ENCODE measurements around the gene INSM2. TPM values are rescaled to one million over a fixed set of nuclear protein-coding genes. Genes with fewer than 3 reads are reported as not detected.

The INSM2 gene
- total and polyA plus RNA-seq, 2 donors (not counting 1 experiment from before 2014, with no cell fraction given) = not detected

GRCh38 chr14:35578639-35579038 lies 44.7 kb downstream of the INSM2 start:
- H3K36me3 ChIP-seq (replicated peaks in 1 of 2; ENCODE audit: control extremely low read depth in 1 of 2, control insufficient read depth in 1 of 2, extremely low read depth in 1 of 2, insufficient read depth in 2 of 2, low read length in 1 of 2) = peaks cover 3 to 8% of the 10 kb centered on the region in 2 experiments
- no peaks in the 10 kb centered on the region for H3K79me2 ChIP-seq (ENCODE audit: control insufficient read depth, insufficient read depth, low read length)
- ChIA-PET POLR2A (no interaction called here), CTCF (no interaction called here)
- H3K4me2 ChIP-seq (replicated peaks; ENCODE audit: low read depth, low read length, poor library complexity, severe bottlenecking) = no peak overlapping the region
- no peak overlapping the region for H3K27ac ChIP-seq (ENCODE audit: low read length in 2 of 2)
- TF ChIP-seq CTCF (IDR thresholded peaks at IDR 0.05) = no peak
- H3K27me3 ChIP-seq (replicated peaks in 1 of 4; ENCODE audit: control extremely low read depth in 1 of 4, control insufficient read depth in 3 of 4, insufficient read depth in 4 of 4, low read length in 3 of 4) = no peaks in the 10 kb centered on the region
- no peak for ATAC-seq (ENCODE audit: low read depth)
- no peak overlapping the region for H2AFZ ChIP-seq (ENCODE audit: insufficient read depth, low read depth, low read length, poor library complexity, severe bottlenecking)
- no peaks in the 10 kb centered on the region for H3K4me1 ChIP-seq (ENCODE audit: control insufficient read depth in 2 of 2, insufficient read depth in 2 of 2, low read length in 2 of 2)
- H3K9me3 ChIP-seq (ENCODE audit: control extremely low read depth in 1 of 3, control insufficient read depth in 2 of 3, insufficient read depth in 1 of 3, low read length in 2 of 3) = no peaks in the 10 kb centered on the region
- Mint-ChIP-seq H3K9me3 (ENCODE audit: insufficient read depth) (peaks cover 4% of the 10 kb centered on the region), H3K4me1 (no peaks in the 10 kb centered on the region), H3K4me3 (no peak overlapping the region), H3K27me3 (no peaks in the 10 kb centered on the region), H3K27ac (no peak overlapping the region)
- intact Hi-C loops (cut with micrococcal nuclease) = no loop called here
- DNase-seq = no peak
- H4K20me1 ChIP-seq (ENCODE audit: control insufficient read depth, insufficient read depth, low read length, poor library complexity, severe bottlenecking) = no peaks in the 10 kb centered on the region
- no peak overlapping the region for H3K4me3 ChIP-seq (ENCODE audit: control extremely low read depth in 1 of 5, extremely low read depth in 1 of 5, insufficient read depth in 1 of 5, low read depth in 2 of 5, low read length in 4 of 5)
- H3K9ac ChIP-seq (ENCODE audit: low read length) = no peak overlapping the region

Other genes with a start within 250 kb of the INSM2 start
- gene PSMA6, start 241.8 kb upstream of the INSM2 start, total RNA-seq = 70.6 and 86.8 TPM in 2 replicates
- gene PSMA6, start 241.8 kb upstream of the INSM2 start, polyA plus RNA-seq = 47.0 and 59.0 TPM in 2 replicates
- 287 and 308 TPM in 2 replicates for gene NFKBIA, start 129.4 kb upstream of the INSM2 start, total RNA-seq
- 3,195 and 4,394 TPM in 2 replicates for gene NFKBIA, start 129.4 kb upstream of the INSM2 start, polyA plus RNA-seq